ENCODE results near the gene FLNC.

FLNC gene, protein sequence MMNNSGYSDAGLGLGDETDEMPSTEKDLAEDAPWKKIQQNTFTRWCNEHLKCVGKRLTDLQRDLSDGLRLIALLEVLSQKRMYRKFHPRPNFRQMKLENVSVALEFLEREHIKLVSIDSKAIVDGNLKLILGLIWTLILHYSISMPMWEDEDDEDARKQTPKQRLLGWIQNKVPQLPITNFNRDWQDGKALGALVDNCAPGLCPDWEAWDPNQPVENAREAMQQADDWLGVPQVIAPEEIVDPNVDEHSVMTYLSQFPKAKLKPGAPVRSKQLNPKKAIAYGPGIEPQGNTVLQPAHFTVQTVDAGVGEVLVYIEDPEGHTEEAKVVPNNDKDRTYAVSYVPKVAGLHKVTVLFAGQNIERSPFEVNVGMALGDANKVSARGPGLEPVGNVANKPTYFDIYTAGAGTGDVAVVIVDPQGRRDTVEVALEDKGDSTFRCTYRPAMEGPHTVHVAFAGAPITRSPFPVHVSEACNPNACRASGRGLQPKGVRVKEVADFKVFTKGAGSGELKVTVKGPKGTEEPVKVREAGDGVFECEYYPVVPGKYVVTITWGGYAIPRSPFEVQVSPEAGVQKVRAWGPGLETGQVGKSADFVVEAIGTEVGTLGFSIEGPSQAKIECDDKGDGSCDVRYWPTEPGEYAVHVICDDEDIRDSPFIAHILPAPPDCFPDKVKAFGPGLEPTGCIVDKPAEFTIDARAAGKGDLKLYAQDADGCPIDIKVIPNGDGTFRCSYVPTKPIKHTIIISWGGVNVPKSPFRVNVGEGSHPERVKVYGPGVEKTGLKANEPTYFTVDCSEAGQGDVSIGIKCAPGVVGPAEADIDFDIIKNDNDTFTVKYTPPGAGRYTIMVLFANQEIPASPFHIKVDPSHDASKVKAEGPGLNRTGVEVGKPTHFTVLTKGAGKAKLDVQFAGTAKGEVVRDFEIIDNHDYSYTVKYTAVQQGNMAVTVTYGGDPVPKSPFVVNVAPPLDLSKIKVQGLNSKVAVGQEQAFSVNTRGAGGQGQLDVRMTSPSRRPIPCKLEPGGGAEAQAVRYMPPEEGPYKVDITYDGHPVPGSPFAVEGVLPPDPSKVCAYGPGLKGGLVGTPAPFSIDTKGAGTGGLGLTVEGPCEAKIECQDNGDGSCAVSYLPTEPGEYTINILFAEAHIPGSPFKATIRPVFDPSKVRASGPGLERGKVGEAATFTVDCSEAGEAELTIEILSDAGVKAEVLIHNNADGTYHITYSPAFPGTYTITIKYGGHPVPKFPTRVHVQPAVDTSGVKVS (N-terminal part only)

GRCh38 chr7:128830231-128831177 is at the start of gene FLNC:
Gene FLNC, plus strand, starts transcription at chr7:128830406. Its CDS starts 232 bp downstream, at chr7:128830638.
- no peak for DNase-seq

- no peak for DNase-seq
Observed at GRCh38 chr7:128781126-128781525, 49.1 kb upstream of the FLNC start.

GRCh38 chr7:128781851-128782250 is 48.4 kb upstream of the FLNC start:
- DNase-seq: no peak

DNA sequence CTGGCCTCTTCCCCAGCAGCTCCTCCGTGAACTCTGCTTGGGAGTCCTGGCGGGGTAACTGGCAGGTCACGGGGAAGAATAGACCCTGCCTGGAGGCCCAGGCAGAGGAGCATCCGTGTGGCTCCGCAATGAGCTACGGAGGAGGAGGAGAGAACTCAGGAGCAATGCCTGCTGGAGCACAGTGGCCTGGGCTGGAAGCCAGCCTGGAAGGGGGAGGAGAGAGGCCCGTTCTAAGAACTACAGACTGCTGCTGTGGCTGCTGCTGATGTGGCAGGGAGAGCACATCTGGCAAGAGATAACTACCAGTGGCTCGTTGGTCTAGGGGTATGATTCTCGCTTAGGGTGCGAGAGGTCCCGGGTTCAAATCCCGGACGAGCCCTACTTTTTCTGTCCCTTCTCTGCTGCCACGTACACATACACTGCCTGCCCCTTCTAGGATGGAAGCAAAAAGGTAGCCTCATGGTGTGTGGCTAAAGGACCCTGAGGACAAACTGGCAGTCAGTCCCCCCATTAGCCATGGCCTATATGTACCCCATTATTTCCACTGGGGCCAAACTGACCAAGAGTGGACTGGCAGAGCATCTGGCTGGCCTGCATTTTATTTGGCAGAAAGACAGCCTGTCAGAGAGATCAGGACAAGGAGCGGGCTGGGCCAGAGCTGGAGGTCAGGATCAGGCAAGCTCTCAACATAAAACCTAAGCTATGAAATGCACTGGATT is 46.9 kb upstream of the FLNC start:
- no peak for DNase-seq

DNA sequence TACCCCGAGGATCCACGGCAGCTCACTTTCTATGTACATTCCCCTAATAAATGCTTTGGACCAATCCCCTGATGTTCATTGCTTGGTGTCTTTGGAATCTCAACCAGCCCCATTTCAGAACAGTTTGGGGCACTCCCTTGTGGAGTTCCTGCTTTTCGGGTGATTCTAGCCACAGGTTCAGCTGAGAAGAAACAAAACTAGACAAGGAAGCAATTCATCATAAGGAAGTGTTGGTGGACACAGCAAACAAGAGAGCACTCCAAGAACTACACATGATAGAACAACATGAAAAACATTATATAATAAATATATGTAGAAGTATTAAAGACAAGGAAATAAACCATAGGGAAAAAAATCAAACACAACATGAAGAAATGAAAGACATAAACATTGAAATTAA is 44.5 kb upstream of the FLNC start:
- no peak for DNase-seq

- DNase-seq: no peak
Observed at GRCh38 chr7:128788446-128789412, 41.5 kb upstream of the FLNC start.

- no peak for DNase-seq
Observed at GRCh38 chr7:128790315-128791041, 39.7 kb upstream of the FLNC start.

DNA sequence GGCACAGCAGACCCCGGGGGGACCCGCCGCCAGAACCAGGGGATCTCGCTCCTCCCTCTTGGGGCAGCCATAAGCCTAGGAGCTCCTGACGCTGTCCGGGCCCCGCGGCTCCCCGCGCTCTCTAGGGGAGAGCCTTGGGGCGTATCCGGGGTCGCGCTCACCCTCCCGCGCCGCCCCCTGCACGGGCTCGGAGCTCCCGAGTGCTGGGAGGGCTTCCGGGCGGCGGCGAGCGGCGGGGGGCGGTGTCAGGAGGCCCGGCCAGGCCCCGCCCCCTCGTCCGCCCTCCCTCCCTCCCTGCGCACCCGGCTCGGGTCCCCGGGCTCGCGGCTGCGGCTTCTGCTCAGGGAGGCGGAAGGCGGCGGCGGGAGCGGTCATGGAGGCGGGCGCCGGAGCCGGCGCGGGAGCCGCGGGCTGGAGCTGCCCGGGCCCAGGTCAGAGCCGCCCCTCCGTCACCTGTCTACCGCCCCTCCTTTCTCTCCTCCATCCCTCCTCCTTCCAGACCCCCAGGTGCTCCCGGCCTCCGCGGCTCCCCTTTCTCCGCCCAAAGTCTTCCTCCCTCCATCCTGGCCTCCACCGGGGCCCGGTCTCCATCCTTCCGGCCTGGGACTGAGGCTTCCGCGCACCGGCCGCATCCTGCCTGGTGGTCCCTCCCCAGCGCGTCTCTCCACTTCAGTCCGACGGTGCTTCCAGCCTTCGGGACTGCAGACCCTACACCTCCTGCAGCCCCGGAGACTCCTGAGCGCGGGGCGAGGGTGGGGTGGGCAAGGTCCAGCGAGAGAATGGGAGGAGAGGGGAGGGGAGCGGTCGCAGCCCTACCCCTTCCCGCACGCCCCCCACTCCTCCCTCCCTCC is 38.9 kb upstream of the FLNC start, which contains the start of gene CCDC136:
Gene CCDC136 (plus strand): TSS at position 848 of the 851 bp plus-strand sequence. CDS start 444 bp downstream, outside the sequence.
- no peak for DNase-seq

GRCh38 chr7:128791972-128792327 is 38.3 kb upstream of the FLNC start:
- no peak for DNase-seq

GRCh38 chr7:128792471-128793180 is 37.6 kb upstream of the FLNC start:
- no peak for DNase-seq

GRCh38 chr7:128793181-128793547 is 37.0 kb upstream of the FLNC start:
- DNase-seq: no peak

DNA sequence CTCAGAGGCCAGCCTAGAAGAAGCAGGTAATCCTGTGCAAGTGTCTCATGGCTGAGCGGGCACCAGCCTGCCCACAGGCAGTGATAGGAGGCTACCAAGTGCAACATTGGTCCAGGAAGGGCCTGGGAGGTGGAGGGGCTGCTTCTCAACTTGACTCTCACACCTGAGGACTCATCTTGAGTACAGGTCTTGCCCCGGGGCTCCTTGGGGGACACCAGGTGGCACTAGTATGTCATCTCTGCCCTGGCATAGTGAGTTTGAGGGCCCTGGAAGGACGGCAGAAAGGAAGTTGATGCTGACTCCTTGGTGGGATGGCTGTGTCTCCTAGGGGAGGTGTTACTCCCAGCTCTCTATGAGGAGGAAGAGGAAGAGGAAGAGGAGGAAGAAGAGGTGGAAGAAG is 36.2 kb upstream of the FLNC start:
- no peak for DNase-seq

DNA sequence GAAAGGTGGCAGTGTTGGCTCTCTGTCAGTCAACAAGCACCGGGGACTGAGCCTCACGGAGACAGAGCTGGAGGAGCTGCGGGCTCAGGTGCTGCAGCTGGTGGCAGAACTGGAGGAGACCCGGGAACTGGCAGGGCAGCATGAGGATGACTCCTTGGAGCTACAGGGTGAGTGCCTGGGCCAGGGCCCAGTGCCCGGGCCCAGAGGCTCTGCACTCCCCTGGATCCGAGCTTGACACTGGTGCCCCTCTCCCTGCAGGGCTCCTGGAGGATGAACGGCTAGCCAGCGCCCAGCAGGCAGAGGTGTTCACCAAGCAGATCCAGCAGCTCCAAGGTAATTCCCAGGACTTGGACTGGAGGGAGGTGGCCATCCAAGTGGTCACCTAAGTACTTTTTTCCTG is 35.8 kb upstream of the FLNC start:
- DNase-seq: no peak

GRCh38 chr7:128795129-128795528 is 35.1 kb upstream of the FLNC start:
- DNase-seq: no peak

GRCh38 chr7:128796327-128796726 is 33.9 kb upstream of the FLNC start:
- DNase-seq: no peak

DNA sequence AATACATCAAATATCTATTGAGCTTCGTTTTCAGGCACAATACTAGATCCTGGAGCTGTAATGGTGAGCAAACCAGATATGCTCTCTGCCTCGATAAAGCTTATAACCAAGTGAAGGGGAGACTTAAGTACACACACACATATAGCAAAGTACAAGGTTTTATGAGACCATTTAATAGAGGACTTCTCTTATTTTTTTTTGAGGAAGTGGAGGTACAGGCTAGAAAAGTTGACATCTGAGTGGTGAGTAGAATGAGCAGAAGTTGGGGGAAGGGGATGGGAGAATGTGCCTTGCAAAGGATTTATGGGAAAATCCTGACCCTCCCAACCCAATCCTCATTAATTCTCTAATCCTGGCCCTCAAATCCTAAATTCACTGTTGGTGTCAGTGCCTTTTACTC is 30.8 kb upstream of the FLNC start:
- no peak for DNase-seq

- no peak for DNase-seq
Observed at GRCh38 chr7:128800567-128800966, 29.6 kb upstream of the FLNC start.

GRCh38 chr7:128801003-128801402 is 29.2 kb upstream of the FLNC start:
- no peak for DNase-seq
